H7 (cell line): ENCODE data around the gene MOCS3. TPM values are rescaled to one million over a fixed set of nuclear protein-coding genes. Genes with fewer than 3 reads are reported as not detected.

Experiments used
- DNase-seq: peaks from one replicate; pipeline ENCODE4 v3.0.0; 2012
- H3K27me3 ChIP-seq: 2 replicates; pipeline ENCODE4 v1.6.0; 2011; ENCODE audit warnings: mild to moderate bottlenecking, low read length; ENCODE audit not compliant: control insufficient read depth, insufficient read depth
- H3K36me3 ChIP-seq: replicated peaks from 2 replicates; pipeline ENCODE4 v1.5.1; 2011; ENCODE audit warnings: low read length; ENCODE audit not compliant: control insufficient read depth, insufficient read depth
- H3K4me3 ChIP-seq: 2 replicates; pipeline ENCODE4 v1.5.1; 2011; ENCODE audit warnings: low read depth, mild to moderate bottlenecking, control low read depth, low read length, moderate library complexity; ENCODE audit not compliant: insufficient read depth
- total RNA-seq: library from RNA; depleted of rRNA; stranded (reverse); fragments of >200 nt; shearing (Covaris generic); gene quantifications from 2 replicates; pipeline ENCODE4 v1.2.3, GENCODE V29; 2014; rRNA removed

Gene MOCS3
- total RNA-seq, 1 experiment from 2014 or later: 9.3 TPM

DNA sequence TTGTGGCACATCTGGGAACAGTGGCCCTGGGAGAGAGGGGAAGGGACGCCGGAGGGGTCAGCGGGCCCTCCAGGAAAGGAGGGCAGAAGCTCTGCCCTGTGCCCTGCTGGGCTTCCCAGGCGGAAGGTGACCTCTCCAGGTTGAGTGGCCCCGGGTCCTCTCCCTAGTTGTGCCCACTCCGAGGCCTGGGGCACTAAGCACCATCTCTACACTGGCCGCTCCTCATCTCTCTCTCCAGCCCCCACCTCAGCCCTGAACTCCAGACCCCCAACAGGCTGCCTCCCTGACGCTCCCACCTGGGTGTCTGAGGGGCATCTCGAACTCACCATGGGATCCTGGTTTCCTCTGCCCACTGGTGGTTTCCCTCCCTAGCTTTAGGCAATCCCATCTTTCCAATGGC lies 46.2 kb downstream of the MOCS3 start:
- DNase-seq: no peak
- H3K27me3 ChIP-seq: no peaks in the 10 kb centered on the region
- H3K36me3 ChIP-seq: no peaks in the 10 kb centered on the region
- H3K4me3 ChIP-seq: no peak overlapping the region

- Histone ChIP-seq H3K36me3 (no peaks in the 10 kb centered on the region), H3K27me3 (no peaks in the 10 kb centered on the region), H3K4me3 (no peak overlapping the region)
- DNase-seq: no peak
These were observed 46.6 kb downstream of the MOCS3 start for GRCh38 chr20:51005214-51005613.

DNA sequence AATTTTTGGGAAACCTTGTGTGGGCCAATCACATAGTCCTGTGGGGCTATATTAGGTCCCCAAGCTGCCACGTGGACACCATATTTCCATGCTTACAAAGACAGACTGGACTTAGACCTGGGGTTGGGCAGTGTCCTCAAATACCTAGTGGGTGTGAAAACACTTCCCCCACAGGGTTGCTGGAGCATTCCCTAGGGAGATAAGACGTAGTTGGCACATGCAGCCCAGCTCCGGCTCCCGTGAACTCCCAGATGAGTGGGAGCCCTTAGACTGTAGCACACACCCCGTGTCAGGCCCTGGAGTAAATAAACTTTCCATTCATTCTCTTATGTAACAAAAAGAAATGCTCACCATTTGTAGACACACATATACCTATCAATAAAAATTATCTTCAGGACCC lies 50.1 kb downstream of the MOCS3 start:
- no peak for DNase-seq
- no peak overlapping the region for H3K4me3 ChIP-seq
- no peaks in the 10 kb centered on the region for H3K36me3 ChIP-seq
- no peaks in the 10 kb centered on the region for H3K27me3 ChIP-seq

DNA sequence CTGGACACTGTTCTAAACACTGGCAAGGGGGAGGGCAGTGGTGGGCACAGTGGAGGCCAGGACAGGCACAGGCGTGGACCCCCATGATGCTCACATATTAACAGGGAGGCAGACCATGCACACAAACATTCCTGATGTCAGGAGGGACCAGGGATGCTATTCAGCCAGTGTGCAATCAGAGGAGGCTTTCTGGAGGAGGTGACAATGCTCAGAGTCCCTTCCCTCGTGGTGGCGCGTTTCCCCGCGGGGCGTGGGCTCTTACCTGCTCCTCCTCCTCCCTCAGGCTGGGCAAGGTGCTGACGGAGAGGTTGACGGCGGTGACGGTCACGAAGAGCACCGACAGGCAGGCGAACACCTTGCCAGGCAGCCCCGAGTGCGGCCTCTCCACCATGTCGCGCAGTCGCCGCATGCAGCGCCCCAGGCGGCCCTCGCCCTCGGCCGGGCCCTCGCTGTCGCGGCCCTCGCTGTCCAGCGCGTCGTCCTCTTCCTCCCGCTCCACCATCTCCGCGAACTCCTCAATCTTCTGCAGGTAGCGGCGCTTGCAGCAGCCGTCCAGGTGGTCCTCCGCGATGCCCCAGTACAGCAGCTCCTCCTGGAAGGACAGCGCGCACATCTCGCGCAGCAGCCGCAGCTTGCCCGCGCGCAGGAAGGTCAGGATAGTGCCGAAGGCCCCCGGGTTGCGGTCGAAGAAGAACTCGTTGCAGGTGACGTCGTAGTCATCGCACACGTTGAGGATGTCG lies 50.9 kb downstream of the MOCS3 start:
- no peak for DNase-seq

DNA sequence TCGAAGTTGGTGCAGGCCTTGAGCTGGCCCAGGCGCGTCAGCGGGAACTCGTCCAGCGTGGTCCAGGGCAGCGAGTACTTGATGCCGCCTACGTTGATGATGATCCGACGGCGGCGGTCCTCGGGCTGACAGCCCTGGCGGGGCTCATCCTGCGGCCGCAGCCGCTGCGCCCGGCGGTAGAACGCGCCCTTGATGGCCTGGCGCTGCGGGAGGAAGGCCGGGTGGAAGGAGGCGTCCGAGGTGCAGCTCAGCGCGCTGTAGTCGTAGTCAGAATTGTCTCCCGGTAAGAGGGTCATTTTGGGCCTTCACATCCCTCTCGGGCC lies 51.4 kb downstream of the MOCS3 start:
- no peaks in the 10 kb centered on the region for H3K36me3 ChIP-seq
- no peaks in the 10 kb centered on the region for H3K27me3 ChIP-seq
- DNase-seq: no peak
- no peak overlapping the region for H3K4me3 ChIP-seq

More for the DNA sequence above, 50.9 kb downstream of the MOCS3 start:
- Histone ChIP-seq H3K36me3 (no peaks in the 10 kb centered on the region), H3K4me3 (no peak overlapping the region), H3K27me3 (no peaks in the 10 kb centered on the region)

GRCh38 chr20:51010932-51011331 lies 52.3 kb downstream of the MOCS3 start:
- Histone ChIP-seq H3K27me3 (no peaks in the 10 kb centered on the region), H3K36me3 (no peaks in the 10 kb centered on the region)
- no peak for DNase-seq

DNA sequence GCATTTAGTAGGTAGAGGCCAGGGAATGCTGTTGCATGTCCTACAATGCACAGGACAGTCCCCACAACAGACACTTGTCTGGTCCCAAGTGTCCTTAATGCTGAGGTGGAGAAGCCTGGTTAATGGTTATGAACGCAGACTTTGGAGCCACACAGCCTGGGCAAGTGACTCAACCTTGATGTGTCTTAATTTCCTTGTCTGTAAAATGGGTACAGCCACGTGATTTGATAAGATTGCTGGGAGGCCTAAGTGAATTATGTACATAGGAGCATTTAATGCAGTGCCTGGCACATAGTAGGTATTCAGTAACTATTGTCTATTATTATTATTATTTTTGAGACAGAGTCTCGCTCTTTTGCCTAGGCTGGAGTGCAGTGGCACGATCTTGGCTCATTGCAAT lies 52.9 kb downstream of the MOCS3 start:
- DNase-seq: no peak
- H3K27me3 ChIP-seq: no peaks in the 10 kb centered on the region
- H3K4me3 ChIP-seq: no peak overlapping the region
- H3K36me3 ChIP-seq: no peaks in the 10 kb centered on the region

More at GRCh38 chr20:51010932-51011331, 52.3 kb downstream of the MOCS3 start:
- H3K4me3 ChIP-seq: no peak overlapping the region

DNA sequence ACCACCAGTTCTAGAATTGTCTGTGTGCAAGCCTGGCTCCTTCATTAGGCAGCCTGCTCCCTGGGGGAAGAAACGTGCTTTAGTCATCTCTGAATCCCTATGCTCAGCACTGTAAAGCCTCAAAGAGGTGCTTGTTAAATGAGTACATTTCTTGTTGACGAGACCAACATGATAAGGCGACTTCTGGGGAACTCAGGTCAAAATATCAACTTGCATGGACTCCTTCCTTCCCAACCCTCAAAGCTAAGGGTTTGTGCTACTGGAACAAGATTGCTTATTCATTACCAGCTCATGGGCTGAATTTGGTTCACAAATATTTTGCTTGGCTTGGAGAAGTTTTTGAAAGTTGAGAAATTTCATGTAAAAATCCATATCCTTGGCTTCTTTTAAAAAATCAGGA lies 53.7 kb downstream of the MOCS3 start:
- H3K27me3 ChIP-seq: no peaks in the 10 kb centered on the region
- H3K36me3 ChIP-seq: no peaks in the 10 kb centered on the region
- no peak overlapping the region for H3K4me3 ChIP-seq
- no peak for DNase-seq

Other genes starting within 250 kb of the MOCS3 start
- 18.9 and 24.5 TPM in 2 replicates for gene PARD6B, start 227.2 kb upstream of the MOCS3 start, total RNA-seq
- 17.6 and 19.3 TPM in 2 replicates for gene BCAS4, start 163.8 kb upstream of the MOCS3 start, total RNA-seq
- gene ADNP, start 27.4 kb upstream of the MOCS3 start, total RNA-seq: 23.5 and 40.5 TPM in 2 replicates
- gene DPM1, start 286 bp upstream of the MOCS3 start, total RNA-seq: 59.2 and 60.8 TPM in 2 replicates
- 116 and 174 TPM in 2 replicates for gene KCNG1, start 64.3 kb downstream of the MOCS3 start, total RNA-seq